Stimulated activated CD4-positive, alpha-beta T cell treated with anti-CD3 and anti-CD28 coated beads, Interleukin-1b, Interleukin-23, amount 100 ng/mL, for 1 hour (primary cell): Measurements from ENCODE around the gene CXCL12.
A peak's percentile ranks its signal among the peaks of the same experiment; 100 is the strongest.

ENCODE experiments used
- DNase-seq, 2 donors: peaks; one replicate each; pipeline ENCODE4 v3.0.0-alpha.2; 2020; ENCODE audit warnings: low read depth in 2 of 2

CXCL12 gene

DNA sequence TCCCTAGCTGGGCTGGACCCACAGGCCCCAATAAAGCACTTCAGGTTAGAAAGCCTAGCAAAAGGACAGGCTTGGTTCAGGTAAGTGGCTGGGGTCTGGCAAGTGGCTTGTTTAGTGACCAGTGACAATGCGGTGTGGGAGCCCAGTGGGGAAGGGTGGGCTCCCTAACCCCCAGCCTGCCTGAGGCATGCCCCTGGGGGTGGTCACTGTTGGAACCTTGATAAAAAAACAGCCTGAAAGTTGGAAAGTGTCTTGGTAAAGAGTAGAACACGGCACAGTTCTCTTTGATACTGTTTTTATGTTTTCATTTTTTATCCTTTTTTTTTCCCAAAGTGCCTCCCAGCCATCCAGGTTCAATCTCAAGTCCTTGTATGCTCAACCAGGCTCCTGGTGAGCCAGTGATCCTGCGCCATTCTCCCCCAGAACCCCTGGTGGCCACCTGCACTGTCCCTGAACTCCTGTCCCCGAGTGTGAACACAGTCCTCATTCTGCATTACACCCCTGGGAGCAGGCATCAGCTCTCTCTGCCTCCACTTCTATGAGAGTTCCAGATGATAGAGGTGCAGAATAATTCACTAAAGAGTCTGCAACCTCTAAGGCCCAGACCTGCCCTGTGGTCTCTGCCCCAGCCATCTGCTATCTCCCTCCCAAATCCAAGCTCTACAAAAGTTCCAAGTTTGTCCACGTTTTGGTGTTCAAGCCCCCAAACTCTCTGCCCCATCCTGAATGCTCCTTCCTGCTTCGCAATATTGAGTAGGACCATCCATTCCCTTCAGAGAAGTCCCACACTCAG, 15.0 kb upstream of the CXCL12 start:
- DNase-seq = no peak

DNA sequence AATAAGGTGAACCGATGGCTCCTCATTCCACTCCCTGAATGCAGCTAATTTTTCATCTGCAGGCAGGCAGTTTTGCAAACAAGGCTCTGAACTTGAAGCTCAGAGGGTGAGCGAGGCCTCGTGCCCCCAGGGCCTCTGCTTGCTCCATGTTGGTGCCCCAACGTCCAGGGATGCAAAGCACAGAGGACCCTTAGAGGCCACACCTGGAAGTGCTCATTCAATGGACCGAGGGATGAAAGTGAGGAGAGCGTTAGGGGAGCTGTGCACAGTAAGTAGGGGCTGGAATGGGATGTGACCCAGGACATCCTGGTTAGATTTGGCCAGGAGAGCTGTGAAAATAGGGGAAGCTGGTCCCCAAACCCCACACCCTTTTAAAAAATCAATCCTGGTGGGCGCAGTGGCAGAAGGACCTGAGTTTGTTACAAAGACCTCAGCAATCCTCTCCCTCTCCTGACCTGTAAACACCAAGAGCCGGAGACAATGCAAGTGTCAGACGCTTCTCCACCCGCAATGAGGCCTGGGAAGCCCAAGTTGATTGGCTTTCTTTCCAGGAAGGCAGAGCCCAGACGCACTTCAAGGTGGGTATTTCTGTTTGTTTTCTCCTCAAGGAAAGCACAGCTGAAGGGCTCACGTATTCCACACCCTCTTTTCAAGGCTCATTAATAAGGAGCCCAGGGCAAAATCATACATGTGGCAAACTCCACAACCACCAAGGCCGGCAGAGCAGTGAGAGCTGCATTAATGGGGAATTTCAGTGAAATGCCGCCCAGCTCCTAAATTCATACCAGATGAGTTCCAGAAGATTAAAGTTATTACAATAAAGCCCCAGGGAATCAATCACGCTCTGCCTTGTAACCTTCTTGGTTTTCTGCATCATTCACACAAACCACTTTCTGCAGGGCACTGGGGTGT, 14.1 kb upstream of the CXCL12 start:
- DNase-seq = no peak

DNA sequence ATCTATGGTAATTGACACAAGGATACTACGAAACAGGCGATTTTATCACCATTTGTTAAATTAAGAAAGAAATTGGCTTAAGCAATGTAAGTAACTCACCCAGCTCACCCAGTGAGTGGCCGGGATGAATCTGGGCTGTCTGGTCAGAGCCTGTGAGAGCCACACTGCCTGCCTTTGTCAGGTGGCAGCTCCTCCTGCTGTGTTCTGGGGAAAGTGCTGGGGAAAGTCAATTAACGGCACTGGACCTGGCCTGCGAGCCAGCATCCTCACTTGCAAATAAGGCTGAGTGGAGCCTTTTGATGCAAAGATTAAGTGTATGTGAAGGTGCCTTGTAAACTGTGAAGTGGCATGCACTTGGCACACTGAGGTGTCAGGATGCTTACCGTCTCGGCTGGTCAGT, 13.4 kb upstream of the CXCL12 start:
- no peak for DNase-seq

DNA sequence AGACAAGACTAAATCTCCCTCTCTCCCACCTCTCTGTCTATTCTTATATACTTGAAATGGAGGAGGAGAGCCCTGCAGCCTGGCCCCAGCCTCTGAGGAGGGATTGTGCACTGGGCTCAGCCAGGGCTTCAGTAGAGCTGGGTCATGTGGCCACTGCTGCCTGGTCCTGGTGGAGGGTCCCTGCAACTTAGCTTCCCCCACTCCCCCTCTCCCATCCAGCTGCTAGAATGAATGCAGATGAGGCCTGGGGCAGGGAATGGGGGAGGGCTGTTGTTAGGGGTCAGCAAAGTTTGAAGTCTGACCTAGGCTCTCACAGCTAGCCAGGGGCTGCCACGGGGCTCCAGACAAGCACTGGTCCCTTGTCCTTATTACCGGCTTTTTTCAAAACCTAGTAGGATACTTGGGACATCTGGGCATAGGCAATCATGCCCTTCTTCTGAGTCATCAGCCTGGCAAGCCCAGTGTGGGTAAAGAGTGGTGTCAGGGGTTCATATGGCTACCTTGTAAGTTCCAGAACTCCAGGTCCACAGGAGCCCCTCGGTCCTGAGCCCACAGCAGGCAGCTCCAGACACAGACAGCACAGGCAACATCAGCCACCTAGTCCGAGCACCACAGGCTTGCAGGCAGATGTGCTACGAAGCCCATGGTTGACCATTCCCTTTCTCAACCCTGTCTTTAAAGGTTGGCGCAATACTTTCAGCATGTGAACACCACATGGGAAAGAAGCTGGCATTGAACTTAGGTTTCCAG, 12.8 kb upstream of the CXCL12 start:
- DNase-seq = no peak

DNA sequence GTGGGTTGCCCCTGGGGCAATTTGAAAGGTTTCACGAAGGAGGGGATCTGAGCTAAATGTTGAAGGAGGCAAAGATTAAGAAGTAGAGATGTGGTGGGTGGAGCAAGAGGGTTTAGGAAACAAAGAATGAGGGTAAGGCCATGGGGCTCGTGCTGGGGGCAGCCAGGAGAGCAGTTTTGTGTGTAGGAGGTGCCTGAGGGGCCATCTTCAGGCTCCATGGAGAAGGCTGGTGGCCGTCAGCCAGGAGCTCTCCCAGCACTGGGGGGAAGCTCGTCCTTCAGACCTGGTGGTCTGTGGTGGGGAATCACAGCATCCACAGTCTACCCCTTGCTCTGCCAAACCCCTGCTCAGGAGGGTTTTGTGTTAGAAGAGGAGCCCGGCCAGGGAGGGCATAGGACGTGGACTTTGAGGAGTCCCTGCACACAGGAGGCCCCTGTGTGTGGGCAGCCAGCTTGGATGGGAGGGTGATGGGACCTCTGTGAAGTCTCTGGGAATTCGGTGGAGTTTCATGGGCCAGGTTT, 11.8 kb upstream of the CXCL12 start:
- no peak for DNase-seq

DNA sequence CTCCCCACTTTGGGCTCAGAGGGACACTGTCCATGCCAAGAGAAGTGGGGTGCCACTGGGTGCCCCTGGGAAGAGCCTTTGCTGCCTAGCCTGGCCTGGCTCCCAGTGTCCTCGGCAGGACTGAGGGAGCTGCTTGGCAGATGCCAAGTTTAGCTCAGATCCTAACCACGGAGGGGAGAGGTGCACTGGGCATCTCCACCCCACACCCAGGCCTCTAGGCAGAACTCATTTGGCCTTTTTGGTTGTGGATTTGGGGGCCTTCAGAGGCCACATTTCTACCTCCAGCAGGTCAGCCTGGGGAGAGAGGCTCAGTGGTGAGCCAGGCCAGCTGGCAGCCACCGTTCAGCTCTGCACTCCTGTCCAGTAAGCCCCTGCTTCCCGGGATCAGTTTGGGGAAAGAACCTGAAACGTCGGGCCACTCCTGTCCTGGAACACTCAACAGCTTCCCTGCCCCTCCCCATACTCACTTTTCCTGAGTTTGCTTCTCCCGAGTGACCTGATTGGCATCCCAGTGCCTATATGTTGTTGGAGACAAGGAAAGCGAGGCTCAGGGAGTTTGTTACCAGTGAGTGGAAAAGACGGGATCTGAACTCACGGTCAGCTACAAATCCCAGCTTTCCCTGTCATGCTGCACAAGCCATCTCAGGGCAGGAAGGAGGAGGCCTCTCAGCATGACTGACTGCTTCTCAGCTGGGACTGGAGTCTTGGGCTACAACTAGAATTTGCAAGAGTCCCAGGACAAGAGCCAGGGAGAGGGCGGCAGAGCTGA, 11.2 kb upstream of the CXCL12 start:
- no peak for DNase-seq

DNA sequence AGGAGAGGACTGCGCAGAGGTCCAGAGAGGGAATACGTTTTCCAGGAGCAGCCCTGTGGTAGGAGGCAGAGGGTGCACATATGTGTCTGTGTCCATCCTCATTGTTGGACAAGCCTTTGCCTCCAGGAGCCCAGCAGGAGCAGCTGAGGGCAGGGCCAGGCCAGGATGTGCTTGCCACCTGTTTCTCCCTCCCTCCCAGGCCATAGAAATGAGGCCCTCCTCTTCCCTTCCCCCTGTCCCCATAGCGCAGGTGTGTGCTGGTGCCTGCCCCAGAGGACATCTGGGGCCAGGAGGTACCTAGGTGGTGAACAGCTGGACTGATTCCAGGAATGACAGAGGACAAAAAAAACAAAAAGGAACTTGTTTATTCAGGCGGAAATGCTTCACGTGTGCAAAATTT, 10.5 kb upstream of the CXCL12 start:
- DNase-seq = no peak

DNA sequence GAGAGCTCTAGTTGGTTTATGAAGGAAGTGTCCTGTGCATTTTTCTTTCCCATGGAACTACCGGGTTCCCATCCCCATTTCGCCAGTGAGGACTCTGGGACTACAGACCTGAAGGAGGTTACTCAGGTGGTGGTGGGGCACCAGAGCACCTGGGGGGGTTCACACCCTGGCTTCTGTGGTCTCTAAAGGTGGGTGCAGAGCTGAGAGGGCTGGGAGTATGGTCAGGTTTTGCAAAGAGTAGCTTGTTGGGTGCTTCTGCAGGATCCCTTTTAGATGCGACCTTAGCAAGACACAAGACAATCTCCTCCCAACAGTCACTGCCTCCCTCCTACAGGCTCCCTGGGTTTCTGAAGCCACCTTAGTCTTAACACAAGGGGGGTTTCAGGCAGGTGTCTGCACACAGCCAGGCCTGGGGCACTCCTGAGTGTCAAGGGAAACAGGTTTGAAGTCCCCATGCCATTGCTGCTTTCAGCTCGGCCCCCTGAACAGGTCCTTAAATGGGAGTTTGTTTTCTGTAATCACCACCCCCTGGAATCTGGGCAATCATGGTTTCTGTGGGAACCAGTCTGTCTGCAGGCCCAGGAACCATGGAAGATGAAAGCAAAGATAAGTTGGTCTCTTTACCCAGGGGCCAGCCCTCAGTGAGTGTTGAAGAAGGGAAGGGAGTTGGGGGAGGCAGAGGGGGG, 9.9 kb upstream of the CXCL12 start:
- DNase-seq = no peak

DNA sequence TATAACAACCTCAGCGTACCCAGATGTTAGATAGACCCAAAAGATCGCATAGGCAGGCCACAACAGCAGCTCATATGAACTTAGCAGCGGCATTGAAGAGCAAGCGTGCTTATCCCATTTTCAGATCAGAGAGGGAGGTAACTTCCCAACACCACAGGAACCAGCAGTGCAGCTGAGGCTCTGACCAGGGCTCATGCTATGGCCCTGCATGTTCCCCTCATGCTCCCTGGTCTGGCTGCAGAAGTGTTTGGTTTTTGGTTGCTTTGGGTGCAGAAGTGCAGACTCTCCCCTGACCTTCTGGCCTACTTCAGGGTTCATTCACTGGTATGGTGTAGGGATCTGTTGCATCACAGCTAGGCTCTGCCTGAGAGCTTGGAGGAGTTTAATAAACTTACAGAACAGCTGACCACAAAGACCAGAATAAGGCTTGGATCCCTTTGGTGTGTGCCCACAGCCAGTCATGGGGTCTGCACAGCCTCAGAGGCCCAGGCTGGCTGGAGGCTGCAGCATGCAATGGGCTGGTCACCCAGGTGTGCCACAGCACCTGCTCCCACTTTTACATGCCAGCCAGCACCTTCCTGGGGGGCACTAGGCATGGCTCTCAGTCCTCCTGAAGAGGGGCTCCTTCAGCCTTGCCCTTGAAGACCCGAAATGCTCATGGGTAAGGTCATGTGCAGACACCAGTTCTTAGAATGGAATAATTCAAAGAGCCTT, 9.1 kb upstream of the CXCL12 start:
- DNase-seq = no peak

DNA sequence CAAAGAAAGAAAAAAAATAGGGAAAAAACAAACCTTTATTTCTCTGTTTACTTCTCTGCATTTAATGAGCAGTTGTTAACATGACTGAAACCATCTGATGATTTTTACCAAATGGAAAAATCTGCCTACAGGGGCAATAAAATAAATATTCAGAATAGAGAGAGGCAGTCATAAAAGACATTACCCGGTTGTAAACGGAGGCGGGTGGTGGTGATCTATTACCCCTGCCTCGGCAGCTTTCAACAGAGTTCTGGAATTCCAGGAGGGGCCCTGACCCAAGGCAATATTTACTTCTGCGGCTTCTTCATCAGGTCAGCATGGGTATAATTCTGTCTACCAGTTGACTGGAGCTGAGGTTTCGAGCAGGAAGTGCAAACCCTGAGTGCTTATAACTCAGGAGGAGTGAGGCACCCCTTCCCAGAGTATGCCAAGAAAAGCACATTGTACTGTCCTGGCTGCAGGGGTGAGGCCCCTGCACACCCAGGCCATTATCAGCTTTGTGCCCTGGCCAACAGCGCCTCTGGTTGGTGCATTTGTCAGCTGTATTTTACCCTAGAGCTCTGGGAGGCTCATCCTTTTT, 8.2 kb upstream of the CXCL12 start:
- no peak for DNase-seq

DNA sequence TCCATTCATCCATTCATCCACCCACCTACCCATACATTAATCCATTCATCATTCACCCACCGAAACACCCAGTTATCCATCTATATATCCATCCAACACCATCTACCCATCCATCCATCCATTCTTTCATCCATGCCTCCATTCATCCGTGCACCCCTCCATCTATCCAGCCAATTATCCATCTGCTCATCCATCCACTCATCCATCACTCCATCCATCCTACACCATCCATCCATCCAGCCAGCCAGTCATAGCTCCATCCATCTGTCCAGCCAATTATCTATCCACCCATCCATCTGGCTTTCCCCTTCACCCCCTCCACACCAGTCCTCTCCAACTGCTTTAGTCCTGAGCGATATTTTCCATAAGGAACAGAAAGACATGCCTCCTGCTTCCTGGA, 7.5 kb upstream of the CXCL12 start:
- no peak for DNase-seq

DNA sequence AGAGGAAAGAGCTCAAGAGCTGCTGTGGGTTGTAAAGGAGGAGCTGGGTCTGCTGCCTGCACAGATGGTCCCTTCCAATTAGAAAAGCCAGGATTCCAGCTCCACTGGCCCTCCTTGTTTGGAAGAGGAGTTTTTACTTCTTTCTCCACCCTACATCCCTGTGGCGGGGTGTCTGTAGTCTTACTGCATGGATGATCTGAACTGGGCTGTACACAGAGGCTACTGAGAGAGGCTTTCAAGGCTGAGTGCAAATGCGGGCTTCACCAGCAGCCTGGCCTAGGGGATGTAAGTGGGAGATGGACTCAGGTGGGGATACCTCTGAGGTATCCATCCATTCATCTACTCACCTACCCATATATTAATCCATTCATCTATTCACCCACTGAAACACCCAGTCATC, 7.1 kb upstream of the CXCL12 start:
- DNase-seq = no peak

DNA sequence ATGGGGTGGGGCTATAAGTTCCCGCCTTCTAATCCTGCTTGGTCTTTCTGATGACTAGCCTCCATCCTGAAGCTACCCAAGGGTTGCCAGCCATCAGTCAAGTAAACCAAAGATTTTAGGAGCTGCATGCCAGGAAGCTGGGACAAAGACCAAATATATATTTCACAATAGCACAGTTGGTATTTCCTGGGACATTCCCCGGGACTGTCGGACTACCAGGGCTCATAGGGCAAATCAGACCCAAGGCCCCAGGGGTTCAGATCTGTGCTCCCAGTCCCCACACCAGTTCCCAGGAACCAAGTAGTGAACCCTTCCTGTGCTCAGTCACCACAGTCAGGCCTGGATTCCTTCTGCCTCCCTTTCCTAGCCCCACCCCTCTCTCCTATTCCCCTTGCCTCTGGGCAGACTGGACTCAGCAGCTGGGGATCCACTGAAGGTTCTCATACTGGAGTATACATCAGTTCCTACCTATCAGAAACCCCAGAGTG, 5.7 kb upstream of the CXCL12 start:
- no peak for DNase-seq

DNA sequence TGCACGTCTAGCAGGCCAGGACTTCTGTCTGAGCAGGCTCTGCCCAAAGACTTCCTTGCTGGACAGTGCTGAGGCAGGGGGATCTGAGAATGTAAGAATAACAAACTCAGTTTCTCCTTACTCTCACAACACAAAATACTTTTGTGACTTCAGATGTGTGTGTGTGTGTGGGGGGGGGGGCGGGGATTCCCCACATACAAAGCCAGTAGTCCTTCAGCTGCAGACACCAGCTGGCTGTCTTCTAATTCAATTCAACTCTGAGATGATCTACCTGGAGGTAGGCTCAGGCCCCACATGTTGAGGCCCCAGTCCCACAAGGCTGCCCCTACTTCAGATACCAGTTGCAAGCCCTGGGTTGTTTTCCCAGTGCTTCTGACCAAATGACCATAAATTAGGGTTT, 4.7 kb upstream of the CXCL12 start:
- DNase-seq = no peak

DNA sequence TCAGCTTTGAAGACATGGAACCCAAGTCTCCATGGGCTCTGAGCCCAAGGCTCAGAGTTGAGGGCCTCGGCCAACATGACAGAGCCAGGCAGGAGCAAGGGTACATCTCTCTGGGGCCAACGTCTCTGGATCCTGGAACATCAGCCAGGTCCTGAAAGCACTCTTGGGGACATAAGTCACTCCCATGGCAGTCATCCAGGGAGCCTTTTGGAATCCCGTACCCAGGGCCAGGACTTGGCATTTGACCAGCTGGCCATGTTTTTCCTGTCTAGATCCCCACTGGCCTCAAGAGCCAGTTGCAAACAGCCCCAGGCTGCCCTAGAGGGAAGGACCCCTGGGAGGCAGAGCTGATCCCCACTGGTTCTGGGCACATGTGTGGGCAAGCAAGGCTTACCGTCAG, 4.3 kb upstream of the CXCL12 start:
- no peak for DNase-seq

DNA sequence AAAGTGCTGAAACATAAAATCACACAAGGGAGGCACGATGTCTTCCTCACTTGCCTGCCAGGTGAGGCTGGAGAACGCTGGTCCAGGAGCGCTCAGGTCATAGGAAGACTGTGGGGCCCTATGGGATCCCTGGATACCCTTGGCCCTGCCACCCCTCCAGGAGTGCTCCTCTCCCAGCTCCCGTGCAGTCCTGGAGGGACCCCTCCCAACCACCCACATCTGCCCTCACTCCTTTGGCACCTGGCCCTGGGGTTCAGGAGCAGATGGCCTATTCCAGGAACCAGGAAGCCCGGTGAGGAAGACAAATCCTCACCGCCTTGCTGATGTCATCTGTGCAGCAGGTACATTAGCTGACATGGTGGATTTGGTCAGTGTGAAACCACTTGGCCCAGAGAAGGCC, 3.7 kb upstream of the CXCL12 start:
- DNase-seq = no peak

DNA sequence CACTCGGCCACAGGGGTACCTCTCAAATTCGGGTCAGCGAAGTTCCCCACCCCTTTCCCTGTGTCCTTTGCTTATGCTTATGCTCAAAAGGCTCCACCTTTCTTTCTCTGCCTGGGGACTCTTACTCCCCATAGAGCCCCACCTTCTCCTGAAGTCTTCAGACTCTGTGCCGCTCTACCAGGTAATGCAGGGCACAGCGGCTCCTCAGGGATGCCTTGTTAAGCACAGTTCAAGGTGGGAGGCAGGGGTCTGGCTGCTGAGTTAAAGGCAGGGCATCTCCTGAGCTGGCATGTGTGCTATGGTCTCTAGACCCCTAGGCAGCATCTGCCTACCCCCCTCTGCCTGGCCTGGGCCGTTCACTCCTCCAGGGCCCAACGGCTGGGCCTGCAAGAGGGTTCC, 3.0 kb upstream of the CXCL12 start:
- no peak for DNase-seq

DNA sequence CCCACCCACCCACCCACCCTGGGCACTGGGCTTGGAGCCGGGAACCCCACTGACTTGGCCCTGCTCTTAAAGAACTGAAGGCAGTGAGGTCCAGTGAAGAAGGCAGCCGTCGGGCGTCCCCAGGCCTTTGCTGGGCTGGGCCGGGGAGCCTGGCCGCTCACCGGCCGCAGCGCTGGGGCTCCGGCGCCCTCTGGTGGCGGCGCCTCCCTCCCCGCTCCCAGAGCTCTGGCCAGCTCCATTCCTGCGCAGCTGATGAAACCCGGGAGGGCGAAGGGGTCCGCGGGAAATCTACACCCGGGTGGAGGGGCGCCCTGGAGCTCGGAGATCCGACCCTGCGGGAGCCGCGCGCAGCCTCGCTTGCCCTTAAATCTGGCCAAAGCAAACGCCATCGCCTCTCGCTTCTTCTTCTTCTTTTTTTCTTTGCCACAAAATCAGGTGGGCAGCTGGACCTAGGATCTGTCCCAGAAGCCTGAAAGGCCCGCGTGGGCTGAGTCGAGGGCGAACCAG, 1.7 kb upstream of the CXCL12 start:
- DNase-seq = peak in 1 of 2 donors; percentile 10

DNA sequence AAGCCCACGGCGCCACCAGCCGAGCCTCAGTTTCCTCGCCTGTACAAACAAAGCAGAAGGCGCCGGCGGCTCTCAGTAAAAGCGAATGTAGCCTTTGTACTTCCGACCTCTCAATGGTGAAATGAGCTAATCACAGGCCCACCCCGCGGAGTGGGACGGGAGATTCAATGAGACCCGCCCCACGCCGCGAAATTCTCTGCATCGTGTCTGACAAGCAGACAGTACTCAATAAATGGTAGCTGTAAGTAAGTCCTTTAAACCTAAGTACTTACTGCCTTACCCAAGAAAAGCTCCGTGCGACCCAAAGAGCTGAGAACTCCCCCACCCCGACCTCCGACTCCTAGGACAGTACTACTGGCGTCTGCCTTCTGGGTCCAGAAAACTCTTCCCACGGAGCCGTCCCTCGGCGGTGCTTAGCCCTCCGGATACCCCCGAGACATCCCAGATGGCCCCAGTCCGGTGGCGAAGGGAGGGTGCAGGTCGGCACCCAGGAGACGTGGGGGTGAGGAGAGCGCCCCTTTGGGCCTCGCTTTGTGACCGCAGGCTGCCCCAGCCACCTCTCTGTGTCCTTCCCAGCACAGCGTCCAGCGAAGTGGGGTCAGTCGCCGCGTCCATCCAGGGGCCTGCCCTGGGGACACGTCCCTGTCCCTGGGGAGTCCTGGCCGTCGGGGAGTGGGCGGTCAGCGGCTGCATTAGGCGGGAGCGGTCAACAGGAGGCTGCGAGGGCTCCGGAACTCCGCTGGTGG, 972 bp upstream of the CXCL12 start:
- no peak for DNase-seq
